Activated CD8-positive, alpha-beta memory T cell treated with anti-CD3 and anti-CD28 coated beads, Interleukin-2, amount 10 ng/mL, durations not matched to agents 7 days and 5 days (primary cell): ENCODE results near the gene CACNA2D3. TPM values are rescaled to one million over a fixed set of nuclear protein-coding genes. Genes with fewer than 3 reads are reported as not detected.

Source experiments
- ATAC-seq: fragments of 150-1000 bp; cut with Tn5 transposase; one replicate; pipeline ENCODE4 v1.10.0; 2021; ENCODE audit warnings: moderate library complexity
- CTCF ChIA-PET: fragments of 350-600 bp; sonication (Branson Sonifier 250); formaldehyde crosslinking; loops from one replicate; lab custom pipeline; 2021; ENCODE audit warnings: antibody characterized with exemption; lab: Charles Lee
- DNase-seq: peaks from one replicate; pipeline ENCODE4 v3.0.0-alpha.2; 2020
- H3K27ac Mint-ChIP-seq: one replicate; pipeline ENCODE4 v1.8.0; 2021; ENCODE audit warnings: mild to moderate bottlenecking, mixed read lengths
- H3K27me3 Mint-ChIP-seq: one replicate; pipeline ENCODE4 v1.8.0; 2021; ENCODE audit warnings: mixed read lengths
- H3K36me3 Mint-ChIP-seq: one replicate; pipeline ENCODE4 v1.8.0; 2021; ENCODE audit warnings: mild to moderate bottlenecking, mixed read lengths
- H3K4me1 Mint-ChIP-seq: one replicate; pipeline ENCODE4 v1.8.0; 2021; ENCODE audit warnings: mixed read lengths
- H3K4me3 Mint-ChIP-seq: one replicate; pipeline ENCODE4 v1.8.0; 2021; ENCODE audit warnings: mild to moderate bottlenecking, moderate library complexity, mixed read lengths
- H3K9me3 Mint-ChIP-seq: one replicate; pipeline ENCODE4 v1.8.0; 2022; ENCODE audit warnings: low read depth, mixed read lengths
- total RNA-seq, 2 experiments: library from RNA; stranded (reverse); gene quantifications; one replicate each; pipeline ENCODE4 v1.2.3, GENCODE V29; 2021

Gene CACNA2D3
- total RNA-seq, 2 experiments from 2014 or later = not detected

DNA sequence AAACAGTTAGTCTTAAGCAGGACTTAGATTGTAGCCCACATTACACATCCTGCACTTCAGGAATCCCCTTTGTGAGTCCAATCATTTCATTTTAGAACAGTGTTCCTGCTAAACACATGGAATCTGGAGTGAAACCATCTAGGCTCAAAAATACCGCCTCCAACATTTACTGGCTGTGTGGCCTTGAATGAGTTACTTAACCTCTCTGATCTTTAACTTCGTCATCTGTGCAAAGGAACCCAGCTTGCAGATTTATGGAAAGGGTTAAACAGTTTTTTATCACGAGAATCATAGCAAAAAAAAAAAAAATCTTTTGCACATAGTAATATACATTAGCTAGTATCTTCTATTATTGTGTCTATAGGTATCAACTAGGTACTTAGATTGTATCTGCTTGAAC lies 813.5 kb downstream of the CACNA2D3 start:
- H3K9me3 Mint-ChIP-seq = no peaks in the 10 kb centered on the region
- H3K4me3 Mint-ChIP-seq = no peak overlapping the region
- CTCF ChIA-PET = no interaction called here
- H3K27ac Mint-ChIP-seq = no peak overlapping the region
- ATAC-seq (no peak), DNase-seq (no peak)
- no peaks in the 10 kb centered on the region for H3K27me3 Mint-ChIP-seq
- H3K4me1 Mint-ChIP-seq = no peaks in the 10 kb centered on the region
- H3K36me3 Mint-ChIP-seq = no peaks in the 10 kb centered on the region

DNA sequence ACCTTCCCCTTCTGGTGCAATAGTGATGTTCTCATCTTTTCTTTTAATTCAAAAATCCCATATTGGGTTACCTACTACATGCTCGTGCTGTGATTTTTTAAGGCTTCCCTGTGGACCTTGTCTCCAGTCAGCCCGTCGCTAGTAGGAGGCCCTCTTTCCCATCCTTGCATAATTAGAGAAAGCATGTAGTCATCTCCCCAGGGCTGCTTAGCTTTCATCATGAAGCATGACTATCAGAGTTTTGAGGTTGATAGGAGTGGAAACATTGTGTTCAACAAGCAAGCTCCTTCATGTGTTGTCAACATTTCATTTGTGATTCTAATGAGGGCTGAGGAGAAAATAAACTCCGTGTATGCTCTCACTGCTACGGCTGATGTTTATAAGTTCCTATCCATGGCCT lies 814.2 kb downstream of the CACNA2D3 start:
- H3K4me1 Mint-ChIP-seq = no peaks in the 10 kb centered on the region
- DNase-seq = no peak
- H3K9me3 Mint-ChIP-seq = no peaks in the 10 kb centered on the region
- H3K36me3 Mint-ChIP-seq = no peaks in the 10 kb centered on the region
- ATAC-seq = no peak
- H3K27ac Mint-ChIP-seq = no peak overlapping the region
- CTCF ChIA-PET = no interaction called here
- no peak overlapping the region for H3K4me3 Mint-ChIP-seq
- H3K27me3 Mint-ChIP-seq = no peaks in the 10 kb centered on the region

DNA sequence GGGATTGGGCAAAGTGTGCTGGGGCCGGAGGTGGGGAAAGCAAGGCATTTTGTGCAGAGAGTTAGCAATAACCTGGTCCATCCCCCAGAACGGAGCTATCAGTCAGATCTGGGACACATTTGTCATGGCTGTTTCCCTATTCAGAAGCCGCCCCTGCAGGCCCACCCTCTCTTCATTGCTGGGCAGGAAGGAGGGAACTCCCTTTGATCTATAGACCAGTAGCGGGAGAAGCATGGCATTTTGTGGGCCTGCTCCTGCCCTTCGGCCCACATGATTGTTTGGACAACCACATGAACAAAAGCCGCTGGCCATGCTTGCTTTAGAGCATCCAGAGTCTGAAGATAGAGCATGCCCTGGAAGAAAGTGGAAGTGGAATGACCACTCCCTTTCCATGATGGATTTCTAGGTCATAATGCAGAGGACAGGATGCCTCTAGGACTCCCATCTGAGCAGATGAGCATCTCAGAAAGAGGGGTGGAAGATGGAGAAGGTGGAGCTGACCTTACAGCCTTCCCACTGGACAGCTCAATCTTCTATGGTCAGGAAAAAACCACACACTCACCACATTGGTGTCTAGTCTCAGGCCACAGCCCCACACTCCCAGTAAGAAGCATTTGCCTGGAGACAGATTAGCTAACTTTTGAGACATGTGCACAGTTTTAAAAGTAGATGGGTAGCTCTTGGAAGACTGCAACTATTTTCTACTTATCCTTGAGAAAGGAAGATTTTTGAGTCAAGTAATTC lies 817.4 kb downstream of the CACNA2D3 start:
- CTCF ChIA-PET = no interaction called here
- Mint-ChIP-seq H3K4me1 (no peaks in the 10 kb centered on the region), H3K27me3 (no peaks in the 10 kb centered on the region), H3K27ac (no peak overlapping the region), H3K4me3 (no peak overlapping the region), H3K9me3 (no peaks in the 10 kb centered on the region), H3K36me3 (no peaks in the 10 kb centered on the region)
- ATAC-seq (no peak), DNase-seq (no peak)

DNA sequence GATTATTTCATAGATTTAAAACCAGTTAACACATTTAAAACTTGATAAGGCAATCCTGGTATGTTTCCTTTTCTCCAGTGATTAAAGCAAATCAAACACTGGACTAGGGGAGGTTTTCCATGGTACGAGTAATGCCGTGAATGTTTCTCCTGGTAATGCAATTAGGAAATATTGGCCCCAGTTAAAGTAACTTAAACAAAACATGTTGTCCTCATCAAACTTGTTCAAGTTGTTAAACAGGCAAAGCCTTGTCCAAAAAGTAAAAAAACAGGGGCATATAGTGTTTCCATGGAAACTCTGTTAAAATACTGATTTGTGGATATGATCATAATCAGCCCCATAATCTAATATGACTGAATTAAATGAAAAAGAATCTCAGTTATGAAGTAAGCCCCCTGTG lies 818.6 kb downstream of the CACNA2D3 start:
- Mint-ChIP-seq H3K36me3 (no peaks in the 10 kb centered on the region), H3K4me1 (no peaks in the 10 kb centered on the region), H3K27ac (no peak overlapping the region), H3K4me3 (no peak overlapping the region), H3K9me3 (no peaks in the 10 kb centered on the region), H3K27me3 (no peaks in the 10 kb centered on the region)
- ATAC-seq = no peak
- CTCF ChIA-PET = no interaction called here
- no peak for DNase-seq

DNA sequence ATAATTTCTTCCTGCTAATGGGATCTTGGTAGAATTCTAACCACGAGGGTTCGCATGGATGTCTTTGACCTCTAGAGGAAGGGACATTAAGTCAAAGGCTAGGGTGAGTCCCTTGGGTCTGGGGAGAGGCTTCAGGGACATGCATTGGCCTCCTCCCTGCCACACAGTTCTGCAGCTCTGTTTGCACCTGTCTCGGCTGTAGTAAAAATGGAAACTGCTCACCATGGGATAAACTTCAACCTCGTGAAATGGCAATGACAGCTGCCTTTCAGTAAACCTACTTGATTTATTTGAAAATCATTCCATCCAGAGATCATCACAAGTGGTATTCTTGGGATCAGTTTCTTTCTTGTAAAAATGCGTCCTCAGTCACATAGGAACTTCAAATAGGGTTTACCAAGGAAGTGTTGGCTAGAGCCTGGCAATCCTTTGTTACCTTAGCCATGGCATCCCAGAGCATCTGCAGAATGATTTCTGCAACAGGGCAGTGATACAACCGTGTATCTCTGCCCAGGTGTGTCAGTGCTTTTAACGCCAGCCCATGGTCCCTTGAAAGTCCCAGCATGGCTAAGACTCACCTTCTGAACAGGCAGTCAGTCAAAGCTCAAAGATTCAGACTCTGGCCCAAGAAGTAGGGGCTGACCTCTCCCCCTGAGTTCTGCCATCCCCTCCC lies 819.5 kb downstream of the CACNA2D3 start:
- DNase-seq (no peak), ATAC-seq (no peak)
- CTCF ChIA-PET = no interaction called here
- Mint-ChIP-seq H3K27ac (no peak overlapping the region), H3K9me3 (no peaks in the 10 kb centered on the region), H3K4me1 (no peaks in the 10 kb centered on the region), H3K27me3 (no peaks in the 10 kb centered on the region), H3K4me3 (no peak overlapping the region), H3K36me3 (no peaks in the 10 kb centered on the region)

DNA sequence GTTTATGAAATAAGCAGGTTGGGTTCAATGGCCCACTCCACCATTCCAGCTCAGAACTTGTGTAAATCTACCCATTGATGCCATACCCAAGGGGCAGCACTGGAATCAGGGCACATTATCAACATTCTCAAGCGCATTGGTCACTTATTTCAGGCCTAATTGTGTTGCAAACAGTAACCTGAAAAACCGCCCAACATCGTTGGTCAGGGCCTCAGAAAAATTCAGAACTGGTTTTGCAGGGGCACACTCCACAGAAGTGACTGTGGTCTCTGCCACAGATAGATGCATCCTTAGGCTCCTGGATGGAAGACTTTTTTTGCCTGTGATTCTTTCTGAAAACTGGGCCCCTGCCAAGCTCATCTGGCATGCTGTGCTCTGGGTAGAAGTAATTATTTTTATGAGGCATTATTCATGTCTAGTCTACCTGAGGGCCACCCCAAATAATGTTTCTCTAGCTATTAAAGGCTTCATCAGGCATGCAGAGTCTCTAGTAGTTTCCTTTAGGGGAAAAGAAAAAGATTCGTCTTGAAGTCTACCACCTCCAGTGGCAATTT lies 827.2 kb downstream of the CACNA2D3 start:
- Mint-ChIP-seq H3K4me3 (no peak overlapping the region), H3K27ac (no peak overlapping the region), H3K36me3 (no peaks in the 10 kb centered on the region), H3K27me3 (no peaks in the 10 kb centered on the region), H3K4me1 (no peaks in the 10 kb centered on the region), H3K9me3 (no peaks in the 10 kb centered on the region)
- DNase-seq (no peak), ATAC-seq (no peak)
- CTCF ChIA-PET = no interaction called here

DNA sequence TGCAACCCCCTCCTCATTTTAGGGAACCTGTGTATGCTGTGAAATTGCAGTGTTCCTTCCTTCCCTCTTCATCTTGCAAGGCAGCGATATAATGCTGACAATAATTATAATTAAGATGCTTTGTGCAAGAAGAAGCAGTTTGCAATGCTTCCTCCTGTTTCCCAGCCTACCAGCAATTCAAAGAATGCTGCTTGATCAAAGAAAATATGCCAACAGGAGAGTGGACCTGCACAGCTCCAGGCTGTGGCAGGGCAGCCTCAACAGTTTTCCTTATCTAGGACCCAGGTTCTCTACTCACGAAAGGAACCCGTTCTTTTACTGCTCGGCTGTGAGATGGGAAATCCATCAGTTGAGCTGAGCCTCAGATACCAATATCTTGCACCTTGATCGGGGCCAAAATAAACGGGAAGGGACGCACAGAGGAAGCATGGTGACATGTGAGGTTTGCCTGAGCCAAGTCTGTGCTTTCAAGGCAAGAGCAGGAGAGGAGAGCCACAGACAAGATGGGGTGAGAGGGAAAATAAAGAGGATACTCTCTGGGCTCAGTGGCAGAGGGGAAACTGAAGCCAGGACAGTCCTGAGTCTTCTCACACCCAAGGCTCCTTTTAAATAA lies 828.1 kb downstream of the CACNA2D3 start:
- no peak overlapping the region for H3K27ac Mint-ChIP-seq
- no peaks in the 10 kb centered on the region for H3K36me3 Mint-ChIP-seq
- no peaks in the 10 kb centered on the region for H3K27me3 Mint-ChIP-seq
- no peak for ATAC-seq
- no peaks in the 10 kb centered on the region for H3K9me3 Mint-ChIP-seq
- H3K4me1 Mint-ChIP-seq = no peaks in the 10 kb centered on the region
- CTCF ChIA-PET = no interaction called here
- no peak overlapping the region for H3K4me3 Mint-ChIP-seq
- no peak for DNase-seq

DNA sequence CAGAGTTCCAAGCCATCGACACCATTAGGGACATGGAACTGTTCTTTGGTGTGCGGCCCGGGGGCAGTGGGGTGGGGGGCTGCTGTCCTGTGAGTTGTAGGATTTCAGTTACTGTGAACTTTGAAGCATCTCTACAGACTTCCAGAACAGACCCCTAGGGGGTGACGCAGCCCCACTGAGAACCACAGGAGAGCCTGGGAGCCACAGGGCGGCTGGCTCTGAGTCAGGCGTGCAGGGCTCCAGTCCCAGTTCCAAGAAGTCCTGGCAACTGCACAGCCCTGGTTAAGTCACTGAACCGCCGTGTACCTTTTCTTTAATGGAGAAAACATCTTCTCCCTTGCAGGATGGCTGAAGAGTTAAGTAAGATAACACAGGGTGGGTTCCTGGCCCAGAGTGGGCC lies 829.1 kb downstream of the CACNA2D3 start:
- Mint-ChIP-seq H3K4me3 (no peak overlapping the region), H3K27me3 (no peaks in the 10 kb centered on the region), H3K36me3 (no peaks in the 10 kb centered on the region), H3K9me3 (no peaks in the 10 kb centered on the region), H3K4me1 (no peaks in the 10 kb centered on the region), H3K27ac (no peak overlapping the region)
- ATAC-seq (no peak), DNase-seq (no peak)
- CTCF ChIA-PET = no interaction called here

DNA sequence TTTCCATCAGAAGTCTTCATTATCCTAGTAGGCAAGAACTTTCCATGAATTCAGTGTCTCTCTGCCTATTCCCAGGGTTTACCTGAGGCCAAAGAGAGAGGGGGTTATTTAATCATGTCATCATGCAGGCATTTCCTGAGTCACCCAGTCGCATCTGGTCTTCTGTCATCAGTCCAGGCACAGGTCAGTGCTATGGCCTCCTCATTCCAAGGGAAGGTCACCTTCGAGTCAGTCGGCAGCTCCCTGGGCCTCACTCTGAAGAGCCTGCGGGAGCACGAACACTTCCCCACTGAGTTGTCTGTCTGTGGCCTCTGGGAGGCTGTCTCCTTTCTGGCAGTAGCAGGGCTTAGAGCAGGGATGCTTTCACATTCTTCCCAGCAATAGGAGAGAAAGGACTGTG lies 831.7 kb downstream of the CACNA2D3 start:
- no peaks in the 10 kb centered on the region for H3K36me3 Mint-ChIP-seq
- H3K4me1 Mint-ChIP-seq = no peaks in the 10 kb centered on the region
- no peaks in the 10 kb centered on the region for H3K9me3 Mint-ChIP-seq
- H3K4me3 Mint-ChIP-seq = no peak overlapping the region
- DNase-seq = no peak
- ATAC-seq = no peak
- no peaks in the 10 kb centered on the region for H3K27me3 Mint-ChIP-seq
- CTCF ChIA-PET = no interaction called here
- no peak overlapping the region for H3K27ac Mint-ChIP-seq

DNA sequence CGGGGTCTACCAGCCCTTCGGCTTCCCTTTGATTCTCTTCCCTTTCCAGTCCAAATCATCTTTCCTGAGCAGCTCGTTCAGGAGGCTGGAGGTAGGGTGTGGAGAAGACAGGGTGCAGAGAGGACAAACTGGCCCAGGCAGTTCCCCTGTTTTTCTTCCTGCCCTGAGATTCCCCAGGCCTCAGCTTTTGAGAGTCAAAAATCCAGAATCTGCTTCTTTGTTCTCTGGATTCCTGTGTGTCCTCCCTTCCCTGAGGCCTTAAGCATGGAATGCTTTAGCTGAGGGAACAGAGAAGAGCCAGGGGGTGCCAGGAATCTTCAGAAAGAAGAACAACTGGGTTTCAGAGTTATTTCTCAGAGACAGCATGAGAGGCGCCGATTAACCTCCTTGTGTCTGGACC lies 832.2 kb downstream of the CACNA2D3 start:
- Mint-ChIP-seq H3K4me3 (no peak overlapping the region), H3K27ac (no peak overlapping the region), H3K9me3 (no peaks in the 10 kb centered on the region), H3K4me1 (no peaks in the 10 kb centered on the region), H3K36me3 (no peaks in the 10 kb centered on the region), H3K27me3 (no peaks in the 10 kb centered on the region)
- no peak for DNase-seq
- no peak for ATAC-seq
- CTCF ChIA-PET = no interaction called here

DNA sequence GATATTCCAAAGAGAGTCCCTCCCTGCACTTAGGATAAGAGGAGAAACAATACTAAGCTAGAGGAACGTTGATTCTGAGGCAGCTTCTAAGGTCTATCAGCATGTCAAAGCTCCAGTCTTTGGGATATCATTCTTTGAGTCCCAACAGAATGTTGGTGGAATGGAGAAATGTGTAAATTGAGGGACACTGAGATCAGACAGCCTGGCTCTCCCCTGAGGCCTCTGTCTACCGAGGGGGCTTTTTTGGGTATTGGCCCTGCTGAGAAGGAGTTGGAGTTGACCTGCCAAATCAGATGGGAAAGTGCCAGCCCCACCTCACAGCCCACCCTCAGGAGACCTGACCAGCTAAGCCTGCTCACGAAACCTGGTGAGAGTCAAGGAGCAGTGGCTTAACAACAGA lies 833.1 kb downstream of the CACNA2D3 start:
- H3K9me3 Mint-ChIP-seq = no peaks in the 10 kb centered on the region
- no peaks in the 10 kb centered on the region for H3K36me3 Mint-ChIP-seq
- ATAC-seq = no peak
- no peak overlapping the region for H3K4me3 Mint-ChIP-seq
- CTCF ChIA-PET = no interaction called here
- no peaks in the 10 kb centered on the region for H3K27me3 Mint-ChIP-seq
- H3K27ac Mint-ChIP-seq = no peak overlapping the region
- no peak for DNase-seq
- no peaks in the 10 kb centered on the region for H3K4me1 Mint-ChIP-seq

DNA sequence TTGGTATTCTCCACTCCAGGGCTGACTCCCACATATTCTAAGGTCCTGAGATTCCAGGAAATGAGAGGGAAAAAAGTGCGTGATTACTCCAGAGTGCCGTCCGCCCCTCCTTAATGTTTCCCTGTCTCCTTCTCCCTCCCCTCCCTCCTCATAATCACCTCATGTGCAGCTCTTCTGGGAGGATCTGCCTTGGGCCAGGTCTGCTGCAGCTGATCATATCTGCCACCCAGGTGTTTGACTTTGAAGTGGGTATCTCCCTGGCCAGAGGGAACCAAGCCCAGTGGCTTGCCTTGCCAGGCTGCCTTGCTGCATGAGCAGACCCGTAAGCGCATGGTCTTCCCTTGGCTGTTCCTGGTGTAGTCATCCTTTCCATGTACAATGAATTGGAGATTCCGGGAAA lies 833.6 kb downstream of the CACNA2D3 start:
- H3K27me3 Mint-ChIP-seq = no peaks in the 10 kb centered on the region
- H3K9me3 Mint-ChIP-seq = no peaks in the 10 kb centered on the region
- no peak overlapping the region for H3K27ac Mint-ChIP-seq
- H3K36me3 Mint-ChIP-seq = no peaks in the 10 kb centered on the region
- DNase-seq (no peak), ATAC-seq (no peak)
- H3K4me1 Mint-ChIP-seq = no peaks in the 10 kb centered on the region
- H3K4me3 Mint-ChIP-seq = no peak overlapping the region
- CTCF ChIA-PET = no interaction called here

DNA sequence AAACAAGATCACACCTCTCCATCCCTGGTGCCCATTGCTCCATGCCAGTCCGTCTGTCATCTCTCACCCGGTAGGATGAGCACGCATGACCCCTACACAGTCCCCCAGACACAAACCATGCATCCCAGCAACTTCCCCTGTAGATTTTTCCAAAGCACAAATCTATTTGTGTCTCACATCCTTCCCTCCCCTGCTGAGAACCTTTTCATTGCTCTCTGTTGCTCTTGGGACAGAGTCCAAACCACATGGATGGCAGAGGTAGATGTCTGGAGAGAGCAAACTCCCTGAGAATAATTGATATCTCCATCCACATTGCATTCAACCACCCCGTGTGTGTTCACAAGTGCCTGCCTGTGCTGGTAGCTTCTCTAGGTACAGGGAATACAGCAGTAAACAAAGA lies 835.4 kb downstream of the CACNA2D3 start:
- H3K27me3 Mint-ChIP-seq = no peaks in the 10 kb centered on the region
- H3K36me3 Mint-ChIP-seq = no peaks in the 10 kb centered on the region
- no peak overlapping the region for H3K4me3 Mint-ChIP-seq
- CTCF ChIA-PET = no interaction called here
- H3K9me3 Mint-ChIP-seq = no peaks in the 10 kb centered on the region
- ATAC-seq (no peak), DNase-seq (no peak)
- H3K4me1 Mint-ChIP-seq = no peaks in the 10 kb centered on the region
- H3K27ac Mint-ChIP-seq = no peak overlapping the region

DNA sequence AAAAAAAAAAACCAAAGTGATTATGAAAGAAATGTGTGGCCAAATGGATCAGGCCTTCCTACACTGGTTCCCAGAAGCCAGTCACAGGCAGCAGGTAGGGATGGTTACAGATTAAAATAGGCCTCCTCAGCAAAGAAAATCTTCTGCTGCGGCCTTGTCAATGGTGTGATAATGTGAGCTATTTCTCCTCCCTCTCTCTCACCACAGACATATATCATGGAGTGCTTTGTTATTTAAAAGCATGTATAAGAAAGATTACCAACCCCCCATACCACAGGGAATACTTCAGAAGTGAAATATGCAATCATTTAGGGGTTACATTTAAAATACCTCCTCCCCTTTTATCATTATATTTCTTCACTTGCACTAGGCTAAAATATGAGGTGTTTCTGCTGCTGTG lies 837.7 kb downstream of the CACNA2D3 start:
- ATAC-seq (no peak), DNase-seq (no peak)
- Mint-ChIP-seq H3K27ac (no peak overlapping the region), H3K36me3 (no peaks in the 10 kb centered on the region), H3K27me3 (no peaks in the 10 kb centered on the region), H3K9me3 (no peaks in the 10 kb centered on the region), H3K4me1 (no peaks in the 10 kb centered on the region), H3K4me3 (no peak overlapping the region)
- CTCF ChIA-PET = no interaction called here
